Measurements from ENCODE around the gene ADGRE3.

The ADGRE3 gene

DNA sequence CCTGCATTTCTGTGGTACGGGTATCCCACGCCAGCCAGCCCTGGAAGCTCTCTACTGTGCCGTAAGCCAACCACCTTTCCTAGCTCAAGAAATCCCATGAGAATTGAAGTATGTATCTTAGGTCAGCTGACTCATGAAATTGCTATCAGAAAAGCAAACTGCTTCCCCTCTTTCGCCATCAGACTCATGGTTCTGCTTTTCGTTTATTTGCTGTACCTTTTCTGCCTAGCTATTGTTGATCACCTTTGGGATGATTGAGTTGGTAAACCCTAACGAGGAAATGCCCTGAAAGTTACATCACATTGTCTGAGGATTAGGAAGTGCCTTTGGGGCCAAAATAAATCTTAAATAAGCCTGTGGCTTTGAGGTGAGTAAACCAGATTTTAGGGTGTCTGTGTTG is at the start of gene ADGRE3:
Gene ADGRE3, minus strand, starts transcription at position 81 of the 400 bp plus-strand sequence. Its CDS starts 74 bp downstream, at position 7.
- no peak for DNase-seq (ENCODE audit: low read depth in 1 of 2, low spot score in 1 of 2)

- DNase-seq (ENCODE audit: low read depth in 1 of 2, low spot score in 1 of 2): no peak
These were observed 47.5 kb upstream of the ADGRE3 start for GRCh38 chr19:14722127-14722526.

DNA sequence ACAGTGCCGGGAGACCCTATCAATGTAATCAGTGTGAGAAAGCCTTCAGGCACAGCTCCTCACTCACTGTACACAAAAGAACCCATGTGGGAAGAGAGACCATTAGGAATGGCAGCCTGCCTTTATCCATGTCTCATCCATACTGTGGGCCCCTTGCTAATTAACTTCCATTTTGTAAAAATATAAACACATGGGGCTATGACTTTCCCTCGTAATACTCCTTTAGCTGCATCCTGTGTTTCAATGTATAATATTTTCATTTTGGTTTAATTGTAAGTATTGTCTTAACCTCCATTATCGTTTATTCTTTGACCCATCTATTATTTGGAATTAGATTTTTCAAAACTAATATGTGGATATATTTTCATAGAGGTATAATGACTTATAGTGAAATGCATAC is 44.5 kb upstream of the ADGRE3 start:
- DNase-seq (ENCODE audit: low read depth in 1 of 2, low spot score in 1 of 2): no peak

GRCh38 chr19:14718522-14719116 is 44.0 kb upstream of the ADGRE3 start:
- no peak for DNase-seq (ENCODE audit: low read depth in 1 of 2, low spot score in 1 of 2)

GRCh38 chr19:14715841-14716240 is 41.2 kb upstream of the ADGRE3 start:
- DNase-seq (ENCODE audit: low read depth in 1 of 2, low spot score in 1 of 2): no peak

- DNase-seq (ENCODE audit: low read depth in 1 of 2, low spot score in 1 of 2): no peak
These were observed 29.8 kb upstream of the ADGRE3 start for GRCh38 chr19:14704450-14704849.

GRCh38 chr19:14703833-14704232 is 29.2 kb upstream of the ADGRE3 start:
- no peak for DNase-seq (ENCODE audit: low read depth in 1 of 2, low spot score in 1 of 2)

DNA sequence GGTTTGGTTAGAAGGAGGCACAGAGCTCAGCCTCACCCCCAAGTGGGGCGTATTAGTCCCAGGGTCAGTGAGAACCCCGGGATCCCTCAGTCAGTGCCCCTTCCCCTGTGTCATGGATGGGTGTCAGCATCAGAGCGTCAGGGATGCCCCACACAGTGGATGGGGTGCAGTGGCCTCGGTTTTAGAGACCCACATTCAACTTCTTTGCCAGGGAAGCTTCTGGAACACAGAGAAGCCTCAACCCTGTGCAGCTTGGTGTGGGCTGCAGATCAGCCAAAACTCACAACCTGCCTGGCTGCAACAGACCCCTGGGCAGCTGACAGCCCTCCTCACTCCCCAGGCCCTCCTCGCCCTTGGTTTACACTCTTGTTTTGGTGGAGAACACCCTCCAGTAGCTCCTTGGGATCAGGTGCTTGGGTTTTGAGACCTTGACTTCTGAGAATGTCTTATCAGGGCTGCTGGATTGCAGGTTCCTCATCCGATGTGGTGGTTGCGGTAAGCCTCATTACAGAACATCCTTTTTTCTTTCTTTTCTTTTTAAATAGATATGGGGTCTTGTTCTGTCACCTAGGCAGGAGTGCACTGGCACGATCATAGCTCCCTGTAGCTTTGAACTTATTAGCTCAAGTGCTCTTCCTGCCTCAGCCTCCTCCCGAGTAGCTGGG is 26.2 kb upstream of the ADGRE3 start:
- no peak for DNase-seq (ENCODE audit: low read depth in 1 of 2, low spot score in 1 of 2)

DNA sequence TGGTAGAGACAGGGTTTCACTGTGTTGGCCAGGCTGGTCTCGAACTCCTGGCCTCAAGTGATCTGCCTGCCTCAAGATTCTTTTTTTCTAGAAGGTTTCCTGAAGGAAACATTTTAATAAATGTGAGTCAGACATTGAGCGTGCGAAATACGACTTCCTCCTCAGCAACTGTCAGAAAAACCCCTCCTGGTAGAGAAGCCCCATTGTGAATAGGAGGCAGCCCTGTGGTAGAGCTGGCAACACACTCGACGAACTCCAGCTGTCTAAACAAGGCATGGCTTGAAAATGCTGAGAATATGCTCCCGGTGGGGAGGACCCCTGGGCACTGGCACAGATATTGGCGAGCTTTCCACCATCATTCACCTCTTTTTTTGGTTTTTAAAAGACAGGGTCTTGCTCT is 25.0 kb upstream of the ADGRE3 start:
- DNase-seq (ENCODE audit: low read depth in 1 of 2, low spot score in 1 of 2): no peak

- no peak for DNase-seq (ENCODE audit: low read depth in 1 of 2, low spot score in 1 of 2)
These were observed 20.8 kb upstream of the ADGRE3 start for GRCh38 chr19:14695471-14695870.

DNA sequence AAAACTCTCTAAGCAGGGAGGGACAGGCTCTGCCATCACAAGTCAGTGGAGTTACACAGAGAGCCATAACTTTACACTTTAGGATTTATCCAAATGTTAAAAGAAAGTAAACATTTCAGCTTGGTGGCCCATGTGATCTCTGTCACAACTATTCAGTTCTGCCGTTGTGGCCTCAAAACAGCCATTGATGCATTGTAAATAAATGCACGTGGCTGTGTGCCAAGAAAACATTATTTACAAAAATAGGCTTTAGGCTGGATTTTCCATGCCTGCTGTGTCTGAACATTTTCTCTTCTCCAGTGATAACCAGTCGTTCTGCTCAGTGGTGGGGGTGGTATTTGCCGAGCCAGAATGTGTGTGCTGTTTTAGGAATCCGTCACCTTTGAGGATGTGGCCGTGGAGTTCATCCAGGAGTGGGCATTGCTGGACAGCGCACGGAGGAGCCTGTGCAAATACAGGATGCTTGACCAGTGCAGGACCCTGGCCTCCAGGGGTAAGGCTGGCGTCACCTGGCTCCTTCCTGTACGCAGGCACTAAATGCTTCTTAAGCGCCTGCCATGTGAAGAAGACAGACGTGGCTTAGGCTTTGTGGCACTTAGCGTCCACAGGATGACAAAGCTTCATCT is 20.1 kb upstream of the ADGRE3 start:
- DNase-seq (ENCODE audit: low read depth in 1 of 2, low spot score in 1 of 2): no peak

DNA sequence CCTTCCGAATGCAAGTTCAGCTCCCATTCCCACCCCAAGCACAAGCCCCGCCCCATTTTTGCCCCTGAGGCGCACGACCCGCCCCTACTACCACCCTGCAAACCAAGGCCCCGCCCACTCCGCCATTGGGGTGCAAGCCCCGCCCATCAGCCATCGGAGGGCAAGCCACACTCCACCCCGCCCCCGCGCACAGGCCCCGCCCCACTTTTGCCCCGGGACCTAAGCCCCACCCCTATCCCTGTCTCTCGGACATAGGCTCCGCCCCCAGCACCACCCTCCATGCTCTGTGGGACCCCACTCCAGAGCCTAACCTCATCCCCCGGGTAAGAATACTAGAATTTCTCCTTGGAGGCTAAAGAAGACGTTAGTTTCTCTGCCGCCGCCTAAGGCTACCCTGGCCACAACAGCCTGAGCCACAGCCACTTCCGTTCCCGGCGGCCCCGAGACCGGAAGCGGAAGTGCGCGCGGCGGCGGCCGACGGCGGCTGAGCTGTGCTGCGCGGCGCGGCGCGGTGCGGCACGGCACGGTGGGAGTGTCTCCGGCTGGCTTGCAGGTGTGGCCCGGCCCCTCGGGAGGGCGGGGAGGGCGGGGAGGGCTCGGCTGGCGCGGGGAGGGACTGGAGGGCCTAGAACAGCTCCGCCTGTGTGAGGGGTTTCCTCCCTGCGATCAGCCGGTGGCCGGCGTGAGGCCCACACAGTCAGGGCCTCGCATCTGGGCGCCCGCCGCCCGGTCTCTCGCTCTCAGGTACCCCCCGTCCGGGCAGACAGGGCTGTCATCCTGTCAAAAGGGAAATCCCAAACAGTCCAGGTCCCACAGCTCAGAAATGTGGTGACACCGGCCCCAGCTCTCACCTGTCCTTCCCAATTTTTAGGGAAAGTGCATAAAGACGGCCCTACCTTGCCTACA is 15.2 kb upstream of the ADGRE3 start, which contains the start of gene ZNF333:
Gene ZNF333, plus strand, starts transcription at position 451 of the 906 bp plus-strand sequence. CDS start 3,444 bp downstream, outside the sequence.
- peak; percentile 99 for DNase-seq (ENCODE audit: low read depth in 1 of 2, low spot score in 1 of 2)

GRCh38 chr19:14686411-14686810 is 11.8 kb upstream of the ADGRE3 start:
- DNase-seq (ENCODE audit: low read depth in 1 of 2, low spot score in 1 of 2): peak in 1 of 2 donors; percentile 3

- DNase-seq (ENCODE audit: low read depth in 1 of 2, low spot score in 1 of 2): no peak
These were observed 8.8 kb upstream of the ADGRE3 start for GRCh38 chr19:14683439-14683838.

DNA sequence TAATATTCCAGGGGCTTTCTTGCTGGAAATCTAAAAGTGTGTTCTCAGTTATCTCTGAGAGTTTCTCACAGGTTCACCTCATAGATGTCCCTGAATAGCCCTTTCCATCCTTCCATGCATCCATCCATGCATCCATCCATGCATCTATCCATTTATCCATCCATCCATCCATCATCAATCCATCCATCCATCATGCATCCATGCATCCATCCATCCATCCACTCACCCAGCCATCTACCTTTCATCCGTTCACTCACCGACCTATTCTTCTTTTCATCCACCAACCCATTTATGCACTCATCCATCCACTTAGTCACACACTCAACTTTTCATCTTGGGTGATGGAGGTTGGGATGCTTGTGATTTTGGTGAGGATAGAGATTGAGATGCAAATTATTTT is 7.4 kb upstream of the ADGRE3 start:
- DNase-seq (ENCODE audit: low read depth in 1 of 2, low spot score in 1 of 2): no peak

GRCh38 chr19:14678199-14678598 is 3.6 kb upstream of the ADGRE3 start:
- DNase-seq (ENCODE audit: low read depth in 1 of 2, low spot score in 1 of 2): no peak

DNA sequence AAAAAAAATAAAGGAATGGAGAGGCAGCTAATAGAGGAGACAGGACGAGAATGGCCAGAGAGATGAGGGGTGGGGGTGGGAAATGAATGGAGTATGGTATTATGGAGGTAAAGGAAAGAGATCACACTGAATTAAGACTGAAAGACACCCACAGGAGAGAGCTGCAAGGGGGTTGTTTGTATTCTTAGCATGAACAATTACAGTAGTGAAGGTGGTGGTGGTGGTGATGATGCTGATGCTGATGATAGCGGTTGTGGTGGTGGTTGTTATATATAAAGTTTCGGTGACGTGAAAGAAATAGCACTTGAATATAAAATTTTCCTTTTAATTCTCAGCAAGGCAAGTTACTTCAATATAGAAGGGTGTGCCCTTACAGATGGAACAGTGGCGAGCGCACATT is 2.8 kb upstream of the ADGRE3 start:
- no peak for DNase-seq (ENCODE audit: low read depth in 1 of 2, low spot score in 1 of 2)

DNA sequence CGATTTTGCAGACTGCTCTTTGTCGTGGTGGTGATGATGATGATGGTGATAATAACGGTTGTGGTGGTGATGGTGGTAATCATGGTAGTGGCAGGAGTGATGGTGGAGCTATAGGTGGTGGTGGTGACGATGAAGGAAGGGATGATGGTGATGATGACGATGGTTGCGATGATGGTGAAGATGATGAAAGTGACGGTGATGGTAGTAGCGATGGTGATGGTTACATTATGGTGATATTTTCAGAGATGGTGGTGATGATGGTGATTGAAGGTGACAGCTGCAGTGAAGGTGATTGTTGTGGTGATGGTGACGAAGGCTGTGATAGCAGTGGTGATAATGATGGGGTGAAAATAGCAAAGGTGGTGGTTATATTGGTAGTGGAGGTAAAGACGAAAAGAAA is 2.1 kb upstream of the ADGRE3 start:
- DNase-seq (ENCODE audit: low read depth in 1 of 2, low spot score in 1 of 2): no peak

GRCh38 chr19:14673088-14673487 is 1.6 kb downstream of the ADGRE3 start:
- DNase-seq (ENCODE audit: low read depth in 1 of 2, low spot score in 1 of 2): no peak

GRCh38 chr19:14672188-14672872 is 2.3 kb downstream of the ADGRE3 start:
- no peak for DNase-seq (ENCODE audit: low read depth in 1 of 2, low spot score in 1 of 2)

DNA sequence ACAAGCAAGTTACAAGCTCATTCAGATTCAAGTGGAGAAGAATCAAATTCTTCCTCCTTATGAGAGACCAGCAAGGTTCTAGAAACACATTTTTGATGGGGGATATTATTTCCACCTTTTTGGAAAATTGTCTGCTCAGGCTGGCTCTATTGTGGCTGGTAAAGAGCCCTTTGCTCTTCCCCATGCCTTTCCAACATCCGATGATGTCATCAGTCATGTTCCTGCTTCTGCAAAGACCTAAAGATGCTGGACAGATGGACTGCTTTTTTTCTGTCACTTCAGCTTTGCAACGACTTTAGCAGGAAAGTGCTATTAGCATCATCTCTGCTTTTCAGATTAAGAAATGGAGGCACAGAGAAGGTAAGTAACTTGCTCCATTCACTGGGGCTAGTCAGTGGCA is 4.2 kb downstream of the ADGRE3 start:
- DNase-seq (ENCODE audit: low read depth in 1 of 2, low spot score in 1 of 2): no peak

All from activated CD4-positive, alpha-beta T cell treated with anti-CD3 and anti-CD28 coated beads, Interleukin-2, amount 50 U/mL, for 24 hours (primary cell).